T follicular helper cell (primary cell): ENCODE data around the gene C1QTNF1.
"Not testable (repeated sequence)": the region's sequence is repeated elsewhere in the genome, so short reads cannot be mapped to it uniquely, and the experiment has no call there.

Experiments used
- DNase-seq: peaks from one replicate; pipeline ENCODE4 v3.0.0-alpha.2; 2020; ENCODE audit warnings: low read depth

Gene C1QTNF1

DNA sequence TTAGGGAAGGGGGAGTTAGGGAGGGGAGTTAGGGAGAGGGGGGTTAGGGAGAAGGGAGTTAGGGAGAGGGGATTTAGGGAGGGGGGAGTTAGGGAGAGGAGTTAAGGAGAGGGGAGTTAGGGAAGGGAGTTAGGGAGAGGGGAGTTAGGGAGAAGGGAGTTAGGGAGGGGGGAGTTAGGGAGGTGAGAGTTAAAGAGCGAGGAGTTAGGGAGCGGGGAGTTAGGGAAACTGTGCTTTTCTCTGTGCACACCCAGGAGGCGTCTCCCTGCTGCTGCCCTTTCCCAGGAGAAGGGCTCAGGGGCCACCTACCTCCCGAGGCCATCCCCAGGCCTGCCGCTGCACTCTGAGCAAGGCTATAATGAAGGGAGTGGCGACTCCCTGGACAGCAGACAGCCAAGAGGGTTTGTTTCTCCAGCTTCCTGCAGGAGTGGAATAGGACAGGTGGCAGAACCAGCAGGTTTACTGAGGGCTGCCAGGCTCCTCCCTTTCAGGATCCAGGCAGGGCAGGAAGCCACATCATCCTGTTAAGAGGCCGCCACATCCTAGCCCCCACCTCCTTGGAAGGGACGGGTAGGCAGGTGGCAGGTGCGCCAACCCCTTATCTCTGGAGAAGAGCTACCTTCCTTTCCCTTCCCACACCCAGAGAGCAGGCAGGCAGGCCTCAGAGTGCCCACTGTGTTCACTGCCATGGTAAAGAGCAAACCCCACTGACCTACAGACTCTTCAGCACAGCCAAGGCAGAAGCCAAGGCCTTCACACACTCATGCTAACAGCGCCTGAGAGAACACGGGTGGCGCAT is 18.7 kb upstream of the C1QTNF1 start:
- no peak for DNase-seq

DNA sequence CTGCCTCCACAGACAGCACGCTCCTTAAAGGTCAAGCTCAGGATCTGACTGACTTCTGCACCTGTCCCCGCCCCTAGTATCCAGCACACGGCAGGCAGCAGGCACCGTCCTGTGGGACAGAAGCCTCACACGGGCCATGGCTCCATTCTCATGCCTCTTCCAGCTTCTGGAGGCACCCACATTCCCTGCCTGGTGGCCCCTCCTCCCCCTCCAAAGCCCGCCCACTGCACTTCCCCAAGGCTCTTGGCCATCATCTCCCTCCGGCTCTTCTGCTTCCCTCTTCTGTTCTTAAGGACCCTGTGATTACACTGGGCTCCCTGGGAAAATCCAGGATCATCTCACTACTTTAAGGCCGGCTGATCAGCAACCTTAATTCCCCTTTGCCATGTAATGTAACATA is 17.9 kb upstream of the C1QTNF1 start:
- no peak for DNase-seq

- no peak for DNase-seq
These were observed 17.0 kb upstream of the C1QTNF1 start for GRCh38 chr17:79006794-79007503.

- DNase-seq, result no peak
These were observed 16.2 kb upstream of the C1QTNF1 start for GRCh38 chr17:79007504-79008381.

DNA sequence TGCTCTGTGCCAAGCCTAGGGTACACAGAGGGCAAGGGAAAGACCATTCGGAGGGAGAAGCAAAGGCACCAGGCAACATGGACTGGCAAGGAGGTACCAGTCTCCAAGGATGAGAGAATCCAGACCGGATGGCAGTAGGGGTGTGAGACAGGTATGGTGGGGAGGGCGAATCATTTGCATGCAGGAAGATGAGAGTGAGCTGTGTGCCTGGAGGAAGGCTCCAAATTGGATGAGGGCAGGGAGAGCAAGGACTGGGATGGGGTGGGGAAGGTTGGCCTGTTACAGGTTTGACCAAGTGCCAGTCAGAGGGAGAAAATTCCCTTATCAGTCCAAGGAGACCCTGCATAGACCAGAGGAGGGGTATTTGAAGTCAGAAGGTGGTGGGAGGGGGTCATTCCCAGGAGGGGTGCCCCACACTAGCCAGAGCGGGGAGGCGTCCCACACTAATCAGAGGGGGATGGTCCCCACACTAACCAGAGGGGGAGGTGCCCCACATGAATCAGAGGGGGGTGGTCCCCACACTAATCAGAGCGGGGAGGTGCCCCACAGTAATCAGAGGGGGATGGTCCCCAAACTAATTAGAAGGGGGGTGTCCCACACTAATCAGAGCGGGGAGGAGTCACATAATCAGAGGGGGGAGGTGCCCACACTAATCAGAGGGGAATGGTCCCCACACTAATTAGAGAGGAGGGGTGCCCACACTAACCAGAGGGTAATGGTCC is 15.1 kb upstream of the C1QTNF1 start:
- no peak for DNase-seq

GRCh38 chr17:79009397-79010303 is 14.3 kb upstream of the C1QTNF1 start, which contains the start of gene CANT1:
TSS of gene CANT1 (minus strand) at chr17:79009764. CDS start at chr17:78997622, 12,142 bp downstream.
- DNase-seq, result peak; percentile 69

DNA sequence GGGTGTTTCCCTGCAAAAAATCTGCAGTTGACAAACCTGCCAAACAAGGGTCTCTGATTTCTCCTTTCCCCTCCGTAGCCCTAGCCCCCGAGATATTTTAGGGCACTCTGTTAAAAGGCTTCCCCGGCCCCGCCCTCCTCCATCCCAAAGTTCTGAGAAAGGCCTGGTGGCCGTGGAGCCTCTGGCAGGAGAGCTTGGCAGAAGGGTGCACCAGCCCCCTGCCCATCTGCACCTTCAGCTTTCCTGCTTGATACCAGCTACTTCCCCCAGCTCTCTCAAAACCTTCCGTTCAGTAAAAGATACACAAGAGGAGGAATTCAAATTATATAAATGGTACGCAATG is 13.7 kb upstream of the C1QTNF1 start:
- DNase-seq, result no peak

DNA sequence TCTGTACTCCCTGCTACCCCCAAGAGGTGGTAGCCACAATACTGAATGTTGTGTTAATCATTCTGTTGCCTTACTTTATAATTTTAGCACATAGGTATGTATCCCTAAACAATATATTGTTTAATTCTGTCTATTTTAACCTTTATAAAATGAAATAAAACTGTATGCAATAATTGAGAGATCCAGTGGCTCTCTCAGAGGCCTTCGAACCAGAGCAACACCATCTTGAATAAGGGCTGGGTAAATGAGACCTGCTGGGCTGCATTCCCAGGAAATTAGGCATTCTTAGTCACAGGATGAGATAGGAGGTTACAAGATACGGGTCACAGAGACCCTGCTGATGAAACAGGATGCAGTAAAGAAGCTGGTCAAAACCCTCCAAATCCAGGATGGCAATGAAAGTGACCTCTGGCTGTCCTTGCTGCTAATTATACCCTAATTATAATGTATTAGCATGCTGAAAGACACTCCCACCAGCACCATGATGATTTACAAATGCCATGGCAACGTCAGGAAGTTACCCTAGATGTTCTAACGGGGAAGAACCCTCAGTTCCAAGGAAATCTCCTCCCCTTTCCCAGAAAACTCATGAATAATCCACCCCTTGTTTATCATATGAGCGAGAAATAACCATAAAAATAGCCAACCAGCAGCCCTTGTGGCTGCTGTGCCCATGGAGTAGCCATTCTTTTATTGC is 12.4 kb upstream of the C1QTNF1 start:
- no peak for DNase-seq

DNA sequence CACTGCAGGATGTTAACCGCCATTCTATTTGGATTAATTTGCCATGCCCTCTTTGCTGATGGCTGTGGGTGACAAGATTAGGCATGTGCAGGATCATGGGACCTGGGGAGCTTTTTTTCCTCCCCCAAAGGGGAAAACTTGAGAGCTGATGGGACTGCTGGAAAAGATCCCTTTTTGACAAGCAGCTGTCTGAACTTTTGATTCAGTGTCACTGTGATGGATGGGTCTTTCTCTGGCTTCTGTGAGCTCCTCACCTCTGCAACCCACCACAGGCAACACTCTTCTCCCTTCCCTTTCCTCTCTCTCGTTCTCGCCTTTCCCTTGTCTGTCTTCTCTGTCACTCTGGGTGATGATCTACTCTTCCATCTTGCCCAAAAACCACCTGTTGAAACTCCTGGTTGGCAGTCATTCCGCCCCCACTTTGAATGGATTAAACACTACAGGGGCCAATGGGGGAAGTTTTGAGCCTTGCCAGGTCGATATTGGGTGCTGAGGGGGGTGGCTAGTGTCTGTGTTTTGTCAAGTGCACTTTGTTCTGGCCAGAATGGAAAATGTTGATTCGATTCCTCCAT is 11.3 kb upstream of the C1QTNF1 start:
- DNase-seq, result no peak

GRCh38 chr17:79014158-79014758 is 9.7 kb upstream of the C1QTNF1 start:
- no peak for DNase-seq

DNA sequence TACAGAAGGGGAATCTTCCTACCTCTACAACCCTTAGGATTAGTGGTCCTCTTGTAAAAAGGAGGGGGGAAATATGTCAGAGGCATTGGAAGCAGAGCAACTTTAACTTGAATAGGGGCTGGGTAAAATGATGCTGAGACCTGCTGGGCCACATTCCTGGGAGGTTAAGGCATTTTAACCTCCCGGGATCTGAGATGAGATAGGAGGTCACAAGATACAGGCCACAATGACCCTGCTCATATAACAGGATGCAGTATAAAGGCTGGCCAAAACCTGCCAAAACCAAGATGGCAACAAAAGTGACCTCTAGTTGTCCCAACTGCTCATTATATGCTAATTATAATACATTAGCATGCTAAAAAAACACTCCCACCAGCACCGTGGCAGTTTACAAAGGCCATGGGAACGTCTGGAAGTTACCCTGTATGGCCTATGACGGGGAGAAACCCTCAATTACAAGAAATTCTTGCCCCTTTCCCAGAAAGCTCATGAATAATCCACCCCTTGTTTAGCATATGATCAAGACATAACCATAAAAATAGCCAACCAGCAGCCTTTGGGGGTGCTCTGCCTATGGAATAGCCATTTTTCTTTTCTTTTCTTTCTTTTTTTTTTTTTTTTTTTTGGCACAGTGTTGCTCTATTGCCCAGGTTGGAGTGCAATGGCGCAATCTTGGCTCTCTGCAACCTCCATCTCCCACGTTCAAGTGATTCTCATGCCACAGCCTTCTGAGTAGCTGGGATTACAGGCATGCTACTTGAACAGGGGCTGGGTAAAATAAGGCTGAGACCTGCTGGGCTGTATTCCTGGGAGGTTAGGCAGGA is 6.2 kb upstream of the C1QTNF1 start:
- no peak for DNase-seq

GRCh38 chr17:79018370-79018695 is 5.6 kb upstream of the C1QTNF1 start:
- DNase-seq, result no peak

GRCh38 chr17:79019261-79019631 is 4.7 kb upstream of the C1QTNF1 start:
- DNase-seq, result no peak

- peak; percentile 27 for DNase-seq
These were observed 4.1 kb upstream of the C1QTNF1 start for GRCh38 chr17:79019632-79020584.

- DNase-seq, result no peak
These were observed 3.2 kb upstream of the C1QTNF1 start for GRCh38 chr17:79020631-79021301.

DNA sequence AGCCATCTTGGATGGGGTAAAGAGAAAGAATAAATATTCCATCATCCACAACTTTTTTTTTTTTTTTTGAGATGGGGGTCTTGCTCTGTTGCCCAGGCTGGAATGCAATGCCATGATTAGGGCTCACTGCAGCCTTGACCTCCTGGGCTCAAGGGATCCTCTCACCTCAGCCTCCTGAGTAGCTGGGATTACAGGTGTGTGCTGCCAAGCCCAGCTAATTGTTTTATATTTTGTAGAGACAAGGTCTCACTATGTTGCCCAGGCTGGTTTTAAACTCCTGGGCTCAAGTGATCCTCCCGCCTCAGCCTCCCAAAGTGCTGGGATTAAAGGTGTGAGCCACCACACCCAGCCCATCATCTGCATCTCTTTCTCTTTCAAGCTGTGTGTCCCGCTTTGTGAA is 2.0 kb upstream of the C1QTNF1 start:
- DNase-seq, result not testable (repeated sequence)

- no peak for DNase-seq
These were observed 1.4 kb upstream of the C1QTNF1 start for GRCh38 chr17:79022507-79022991.
